ENCODE results near the gene KY. TPM values are rescaled to one million over a fixed set of nuclear protein-coding genes. Genes with fewer than 3 reads are reported as not detected.

The KY gene
- total and polyA plus RNA-seq, 5 donors from 2014 or later: not detected

GRCh38 chr3:134563601-134564000 is 87.2 kb downstream of the KY start:
- Mint-ChIP-seq H3K27ac (no peak overlapping the region), H3K9me3 (peaks cover 0 to 4% (median 2%) of the 10 kb centered on the region in 7 donors), H3K27me3 (no peaks in the 10 kb centered on the region), H3K36me3 (peaks cover 41% of the 10 kb centered on the region), H3K4me3 (no peak overlapping the region), H3K4me1 (peaks cover 0 to 6% (median 0%) of the 10 kb centered on the region in 4 donors)
- Histone ChIP-seq H3K36me3 (ENCODE audit: control insufficient read depth, insufficient read depth, low read length) (peaks cover 8% of the 10 kb centered on the region), H3K9me3 (ENCODE audit: control insufficient read depth in 2 of 2, low read length in 2 of 2) (no peaks in the 10 kb centered on the region), H3K27ac (ENCODE audit: insufficient read depth, low read length, poor library complexity, severe bottlenecking) (no peak overlapping the region), H3K4me1 (ENCODE audit: control insufficient read depth, insufficient read depth, low read length, poor library complexity, severe bottlenecking) (no peaks in the 10 kb centered on the region), H3K4me3 (ENCODE audit: low read depth, low read length) (no peak overlapping the region), H3K27me3 (ENCODE audit: control insufficient read depth, insufficient read depth, low read length) (no peaks in the 10 kb centered on the region)
- no peak for DNase-seq
- no peak for ATAC-seq (ENCODE audit: low read depth in 2 of 2)

GRCh38 chr3:134562055-134562454 is 88.8 kb downstream of the KY start:
- peak in 1 of 3 donors; percentile 7 for DNase-seq
- peaks cover 45% of the 10 kb centered on the region for H3K36me3 Mint-ChIP-seq

GRCh38 chr3:134559591-134559990 is 91.2 kb downstream of the KY start:
- Histone ChIP-seq H3K36me3 (ENCODE audit: control insufficient read depth, insufficient read depth, low read length) (peaks cover 9% of the 10 kb centered on the region), H3K4me1 (ENCODE audit: control insufficient read depth, insufficient read depth, low read length, poor library complexity, severe bottlenecking) (no peaks in the 10 kb centered on the region), H3K4me3 (ENCODE audit: low read depth, low read length) (no peak overlapping the region), H3K27me3 (ENCODE audit: control insufficient read depth, insufficient read depth, low read length) (no peaks in the 10 kb centered on the region), H3K9me3 (ENCODE audit: control insufficient read depth in 2 of 2, low read length in 2 of 2) (no peaks in the 10 kb centered on the region), H3K27ac (ENCODE audit: insufficient read depth, low read length, poor library complexity, severe bottlenecking) (no peak overlapping the region)
- Mint-ChIP-seq H3K27me3 (no peaks in the 10 kb centered on the region), H3K4me1 (peaks cover 0 to 6% (median 0%) of the 10 kb centered on the region in 4 donors), H3K4me3 (no peak overlapping the region), H3K9me3 (peaks cover 0 to 2% (median 0%) of the 10 kb centered on the region in 7 donors), H3K36me3 (peaks cover 45% of the 10 kb centered on the region), H3K27ac (no peak overlapping the region)
- ATAC-seq (ENCODE audit: low read depth in 2 of 2): no peak
- DNase-seq: no peak

More at GRCh38 chr3:134562055-134562454, 88.8 kb downstream of the KY start:
- peaks cover 0 to 6% (median 0%) of the 10 kb centered on the region in 4 donors for H3K4me1 Mint-ChIP-seq
- no peaks in the 10 kb centered on the region for H3K27me3 ChIP-seq (ENCODE audit: control insufficient read depth, insufficient read depth, low read length)
- no peak overlapping the region for H3K27ac Mint-ChIP-seq
- H3K4me1 ChIP-seq (ENCODE audit: control insufficient read depth, insufficient read depth, low read length, poor library complexity, severe bottlenecking): no peaks in the 10 kb centered on the region
- no peak overlapping the region for H3K27ac ChIP-seq (ENCODE audit: insufficient read depth, low read length, poor library complexity, severe bottlenecking)
- H3K27me3 Mint-ChIP-seq: no peaks in the 10 kb centered on the region
- H3K9me3 Mint-ChIP-seq: peaks cover 0 to 2% (median 0%) of the 10 kb centered on the region in 7 donors
- no peak overlapping the region for H3K4me3 ChIP-seq (ENCODE audit: low read depth, low read length)
- ATAC-seq (ENCODE audit: low read depth in 2 of 2): no peak
- H3K9me3 ChIP-seq (ENCODE audit: control insufficient read depth in 2 of 2, low read length in 2 of 2): no peaks in the 10 kb centered on the region
- peaks cover 9% of the 10 kb centered on the region for H3K36me3 ChIP-seq (ENCODE audit: control insufficient read depth, insufficient read depth, low read length)
- H3K4me3 Mint-ChIP-seq: no peak overlapping the region

Other genes with a start within 250 kb of the KY start
- gene ANAPC13, start 165.0 kb downstream of the KY start, total RNA-seq: 21.8 TPM
- gene ANAPC13, start 165.0 kb downstream of the KY start, polyA plus RNA-seq: 10 to 100 TPM; 74.3 to 89.7 (median 84.3) TPM
- 22.0 TPM for gene CEP63, start 165.0 kb downstream of the KY start, total RNA-seq
- gene CEP63, start 165.0 kb downstream of the KY start, polyA plus RNA-seq: 10 to 100 TPM; 11.8 to 17.5 (median 14.9) TPM
- 2.1 TPM for gene EPHB1, start 144.2 kb upstream of the KY start, total RNA-seq
- gene EPHB1, start 144.2 kb upstream of the KY start, polyA plus RNA-seq: under 1 TPM; 0.32 to 1.00 (median 0.84) TPM